Renal cortical epithelial cell (primary cell): Measurements from ENCODE around the gene ATP6AP2. TPM values are rescaled to one million over a fixed set of nuclear protein-coding genes. Genes with fewer than 3 reads are reported as not detected.

Experiments
- DNase-seq: peaks from one replicate; pipeline ENCODE4 v3.0.0-alpha.2; 2011; ENCODE audit warnings: low read depth
- total RNA-seq: library from RNA; depleted of rRNA; stranded (reverse); fragments of >200 nt; gene quantifications from 2 replicates; pipeline ENCODE4 v1.2.3, GENCODE V29; 2014

Gene ATP6AP2
- total RNA-seq, 1 donor from 2014 or later: 169 TPM

- peak; percentile 61 for DNase-seq
Measured at GRCh38 chrX:40644821-40645358, 64.1 kb downstream of the ATP6AP2 start.

GRCh38 chrX:40646489-40647306 is 65.9 kb downstream of the ATP6AP2 start:
- DNase-seq: no peak

GRCh38 chrX:40647307-40648197 is 66.8 kb downstream of the ATP6AP2 start, which contains the start of gene CXorf38:
Gene CXorf38 (minus strand): TSS chrX:40647561. CDS start chrX:40647520, 41 bp downstream.
- DNase-seq: peak; percentile 70

- peak; percentile 53 for DNase-seq
Measured at GRCh38 chrX:40651620-40652223, 71.0 kb downstream of the ATP6AP2 start.

GRCh38 chrX:40652664-40653063 is 71.9 kb downstream of the ATP6AP2 start:
- no peak for DNase-seq

- DNase-seq: no peak
Measured at GRCh38 chrX:40653535-40653934, 72.8 kb downstream of the ATP6AP2 start.

Other genes starting within 250 kb of the ATP6AP2 start
- gene MPC1L, start 42.5 kb downstream of the ATP6AP2 start, total RNA-seq: not detected in 2 replicates
- gene CXorf38, start 66.6 kb downstream of the ATP6AP2 start, total RNA-seq: 18.5 and 36.6 TPM in 2 replicates
- gene MED14, start 154.6 kb downstream of the ATP6AP2 start, total RNA-seq: 8.9 and 35.5 TPM in 2 replicates